ENCODE measurements around the gene LRFN5.
"Not testable (repeated sequence)": the region's sequence is repeated elsewhere in the genome, so short reads cannot be mapped to it uniquely, and the experiment has no call there.

Gene LRFN5

DNA sequence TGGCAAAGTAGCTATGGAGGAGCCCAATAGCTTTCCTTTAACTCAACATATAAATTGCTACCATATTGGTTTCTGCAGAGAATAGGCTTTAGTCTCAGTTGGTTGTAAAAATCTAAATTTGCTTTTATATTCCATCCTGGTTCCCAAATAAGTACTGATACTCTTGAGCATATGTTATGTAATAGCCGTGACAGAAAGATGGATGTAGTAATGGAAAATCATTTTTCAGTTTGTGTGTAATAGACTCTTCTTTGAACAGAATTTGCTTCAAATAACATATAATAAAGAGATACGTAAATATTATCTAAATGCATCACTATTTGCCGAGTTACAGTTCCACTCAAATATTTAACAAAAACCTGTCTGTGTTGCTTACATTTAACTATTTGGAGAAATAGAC lies 271.6 kb downstream of the LRFN5 start:
- H3K27me3 Mint-ChIP-seq: no peaks in the 10 kb centered on the region
- H3K36me3 Mint-ChIP-seq: no peaks in the 10 kb centered on the region
- no peaks in the 10 kb centered on the region for H3K4me1 Mint-ChIP-seq
- H3K27ac Mint-ChIP-seq: no peak overlapping the region
- ATAC-seq: no peak
- H3K9me3 Mint-ChIP-seq: peaks cover 4% of the 10 kb centered on the region
- H3K4me3 Mint-ChIP-seq: no peak overlapping the region

DNA sequence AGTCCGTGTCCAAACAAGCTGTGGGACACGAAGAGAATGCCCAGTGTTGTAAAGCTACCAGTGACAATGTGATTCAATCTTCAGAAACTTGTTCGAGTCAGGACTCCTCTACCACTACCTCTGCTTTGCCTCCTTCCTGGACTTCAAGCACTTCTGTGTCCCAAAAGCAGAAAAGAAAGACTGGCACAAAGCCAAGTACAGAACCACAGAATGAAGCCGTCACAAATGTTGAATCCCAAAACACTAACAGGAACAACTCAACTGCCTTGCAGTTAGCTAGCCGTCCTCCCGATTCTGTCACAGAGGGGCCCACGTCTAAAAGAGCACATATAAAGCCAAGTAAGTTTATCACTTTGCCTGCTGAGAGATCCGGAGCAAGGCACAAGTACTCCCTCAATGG lies 284.9 kb downstream of the LRFN5 start:
- Mint-ChIP-seq H3K9me3 (no peaks in the 10 kb centered on the region), H3K4me1 (no peaks in the 10 kb centered on the region), H3K27ac (no peak overlapping the region), H3K4me3 (no peak overlapping the region), H3K36me3 (no peaks in the 10 kb centered on the region), H3K27me3 (no peaks in the 10 kb centered on the region)
- no peak for ATAC-seq

GRCh38 chr14:41899416-41899815 lies 292.7 kb downstream of the LRFN5 start:
- Mint-ChIP-seq H3K4me1 (no peaks in the 10 kb centered on the region), H3K9me3 (no peaks in the 10 kb centered on the region), H3K27me3 (no peaks in the 10 kb centered on the region), H3K36me3 (no peaks in the 10 kb centered on the region), H3K4me3 (no peak overlapping the region), H3K27ac (no peak overlapping the region)
- ATAC-seq: no peak

DNA sequence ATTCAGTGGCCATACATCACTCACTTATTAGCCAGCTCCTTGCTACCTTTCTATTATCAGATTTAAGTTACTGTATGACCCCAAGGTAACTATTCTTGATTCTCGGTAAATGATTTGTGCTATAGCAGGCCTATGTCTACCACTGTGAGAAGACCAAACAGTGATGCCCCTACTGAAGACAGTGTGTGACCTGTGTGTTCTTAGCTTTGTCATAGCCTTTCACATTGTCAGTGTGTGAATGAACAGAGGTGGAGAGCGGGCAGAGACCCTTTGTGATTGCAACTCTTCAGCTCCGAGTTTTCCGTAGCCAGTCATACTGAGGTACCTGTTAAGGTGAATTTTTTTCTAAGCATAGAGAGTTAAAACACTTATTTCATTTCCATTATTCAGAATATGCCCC lies 294.0 kb downstream of the LRFN5 start:
- Mint-ChIP-seq H3K27ac (no peak overlapping the region), H3K4me1 (no peaks in the 10 kb centered on the region), H3K36me3 (no peaks in the 10 kb centered on the region), H3K9me3 (no peaks in the 10 kb centered on the region), H3K4me3 (no peak overlapping the region), H3K27me3 (no peaks in the 10 kb centered on the region)
- ATAC-seq: no peak

GRCh38 chr14:41901089-41901488 lies 294.4 kb downstream of the LRFN5 start:
- H3K27me3 Mint-ChIP-seq: no peaks in the 10 kb centered on the region
- H3K9me3 Mint-ChIP-seq: no peaks in the 10 kb centered on the region
- H3K27ac Mint-ChIP-seq: no peak overlapping the region
- no peaks in the 10 kb centered on the region for H3K36me3 Mint-ChIP-seq
- no peak for ATAC-seq
- H3K4me3 Mint-ChIP-seq: no peak overlapping the region
- H3K4me1 Mint-ChIP-seq: no peaks in the 10 kb centered on the region

- no peak for ATAC-seq
- H3K9me3 Mint-ChIP-seq: no peaks in the 10 kb centered on the region
- no peak overlapping the region for H3K27ac Mint-ChIP-seq
- H3K4me3 Mint-ChIP-seq: no peak overlapping the region
- no peaks in the 10 kb centered on the region for H3K27me3 Mint-ChIP-seq
- H3K4me1 Mint-ChIP-seq: no peaks in the 10 kb centered on the region
- H3K36me3 Mint-ChIP-seq: no peaks in the 10 kb centered on the region
Observed at GRCh38 chr14:41905394-41905964, 298.8 kb downstream of the LRFN5 start.

GRCh38 chr14:41911155-41911554 lies 304.5 kb downstream of the LRFN5 start:
- H3K4me3 Mint-ChIP-seq, H3K9me3 Mint-ChIP-seq, ATAC-seq, H3K27ac Mint-ChIP-seq, H3K4me1 Mint-ChIP-seq, H3K36me3 Mint-ChIP-seq, H3K27me3 Mint-ChIP-seq: not testable (repeated sequence)

GRCh38 chr14:41913398-41913797 lies 306.7 kb downstream of the LRFN5 start:
- H3K4me3 Mint-ChIP-seq: no peak overlapping the region

DNA sequence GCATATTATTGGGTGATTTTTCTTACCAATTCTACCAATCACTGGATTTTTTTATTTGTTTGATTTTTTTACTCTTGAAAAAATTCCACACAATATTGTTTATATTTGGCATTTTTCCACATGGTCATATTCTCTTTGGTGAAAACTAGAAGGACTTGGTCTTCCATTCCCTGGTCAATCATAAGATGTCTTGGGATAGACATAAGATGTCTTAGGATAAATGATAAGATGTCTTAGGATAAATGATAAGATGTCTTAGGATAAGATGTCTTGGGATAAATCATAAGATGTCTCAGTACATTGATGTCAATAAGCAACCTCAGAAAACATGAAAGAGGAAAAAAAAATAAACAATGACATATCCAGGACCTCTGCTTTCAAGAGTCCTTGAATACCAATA lies 309.1 kb downstream of the LRFN5 start:
- Mint-ChIP-seq H3K4me1 (no peaks in the 10 kb centered on the region), H3K9me3 (peaks cover 6% of the 10 kb centered on the region), H3K4me3 (no peak overlapping the region), H3K27me3 (no peaks in the 10 kb centered on the region), H3K36me3 (no peaks in the 10 kb centered on the region), H3K27ac (no peak overlapping the region)
- no peak for ATAC-seq

More at GRCh38 chr14:41913398-41913797, 306.7 kb downstream of the LRFN5 start:
- H3K4me1 Mint-ChIP-seq: no peaks in the 10 kb centered on the region
- no peaks in the 10 kb centered on the region for H3K27me3 Mint-ChIP-seq
- H3K9me3 Mint-ChIP-seq: peaks cover 6% of the 10 kb centered on the region
- no peak for ATAC-seq
- no peak overlapping the region for H3K27ac Mint-ChIP-seq
- H3K36me3 Mint-ChIP-seq: no peaks in the 10 kb centered on the region

DNA sequence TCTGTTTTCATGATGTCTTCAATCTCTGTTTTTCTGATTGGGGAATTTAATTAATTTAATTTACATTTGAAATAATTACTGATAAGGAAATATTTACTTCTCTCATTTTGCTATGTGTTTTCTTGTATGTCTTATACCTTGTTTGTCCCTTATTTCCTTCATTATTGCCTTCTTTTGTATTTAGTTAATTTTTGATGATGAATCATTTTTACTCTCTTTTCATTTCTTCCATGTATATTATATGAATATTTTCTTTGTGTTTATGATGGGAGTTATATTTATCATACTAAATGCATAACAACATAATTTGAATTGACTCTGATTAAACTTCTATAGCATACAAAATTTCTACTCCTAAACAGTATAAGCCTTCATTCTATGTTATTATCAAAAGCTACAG lies 309.6 kb downstream of the LRFN5 start:
- H3K4me1 Mint-ChIP-seq: no peaks in the 10 kb centered on the region
- no peak overlapping the region for H3K27ac Mint-ChIP-seq
- H3K4me3 Mint-ChIP-seq: no peak overlapping the region
- H3K36me3 Mint-ChIP-seq: no peaks in the 10 kb centered on the region
- H3K9me3 Mint-ChIP-seq: peaks cover 6% of the 10 kb centered on the region
- no peak for ATAC-seq
- no peaks in the 10 kb centered on the region for H3K27me3 Mint-ChIP-seq

GRCh38 chr14:41925409-41925808 lies 318.7 kb downstream of the LRFN5 start:
- H3K27ac Mint-ChIP-seq: no peak overlapping the region
- no peak for ATAC-seq
- no peak overlapping the region for H3K4me3 Mint-ChIP-seq
- H3K9me3 Mint-ChIP-seq: no peaks in the 10 kb centered on the region
- no peaks in the 10 kb centered on the region for H3K36me3 Mint-ChIP-seq
- H3K4me1 Mint-ChIP-seq: no peaks in the 10 kb centered on the region
- H3K27me3 Mint-ChIP-seq: no peaks in the 10 kb centered on the region

GRCh38 chr14:41950428-41951151 lies 343.9 kb downstream of the LRFN5 start:
- Mint-ChIP-seq H3K4me3 (no peak overlapping the region), H3K9me3 (no peaks in the 10 kb centered on the region), H3K36me3 (no peaks in the 10 kb centered on the region), H3K27ac (no peak overlapping the region), H3K4me1 (no peaks in the 10 kb centered on the region), H3K27me3 (no peaks in the 10 kb centered on the region)
- ATAC-seq: no peak
